GM21786 (cell line): Measurements from ENCODE around the gene TEAD1.

Source experiments
- ATAC-seq: cut with Tn5 transposase; IDR thresholded peaks from one replicate; pipeline ENCODE4 v1.9.1; 2021; ENCODE audit not compliant: unreplicated experiment

Gene TEAD1

GRCh38 chr11:12762278-12762677 is 88.1 kb downstream of the TEAD1 start:
- no peak for ATAC-seq

- ATAC-seq = no peak
These were observed 88.6 kb downstream of the TEAD1 start for GRCh38 chr11:12762696-12763324.

GRCh38 chr11:12764187-12764914 is 90.1 kb downstream of the TEAD1 start:
- ATAC-seq = no peak

- ATAC-seq = no peak
These were observed 91.2 kb downstream of the TEAD1 start for GRCh38 chr11:12765428-12765827.

GRCh38 chr11:12767027-12767426 is 92.8 kb downstream of the TEAD1 start:
- no peak for ATAC-seq

- ATAC-seq = no peak
These were observed 93.4 kb downstream of the TEAD1 start for GRCh38 chr11:12767577-12767976.

GRCh38 chr11:12768726-12769673 is 94.8 kb downstream of the TEAD1 start:
- no peak for ATAC-seq

GRCh38 chr11:12769834-12770345 is 95.7 kb downstream of the TEAD1 start:
- no peak for ATAC-seq

- no peak for ATAC-seq
These were observed 96.2 kb downstream of the TEAD1 start for GRCh38 chr11:12770435-12770834.

GRCh38 chr11:12770966-12771597 is 96.9 kb downstream of the TEAD1 start:
- no peak for ATAC-seq

DNA sequence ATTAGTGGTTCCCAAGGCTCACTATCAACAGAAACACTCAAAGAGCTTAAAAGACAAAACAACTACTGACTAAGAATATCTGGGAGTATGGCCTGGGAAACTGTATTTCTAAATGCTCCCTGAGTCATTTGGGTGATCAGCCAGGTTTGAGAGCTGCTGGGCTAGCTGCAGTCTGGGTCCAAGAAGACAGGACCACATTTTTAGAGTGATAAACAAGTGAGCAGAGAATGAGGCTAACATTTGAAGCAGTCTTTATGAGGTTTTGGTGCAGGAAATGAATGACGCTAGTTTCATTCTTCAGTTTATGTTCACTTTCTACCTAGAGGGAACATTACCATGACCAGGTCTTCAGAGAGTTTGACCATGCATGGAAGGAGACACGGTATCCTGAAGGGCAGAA is 97.7 kb downstream of the TEAD1 start:
- no peak for ATAC-seq

- ATAC-seq = no peak
These were observed 98.1 kb downstream of the TEAD1 start for GRCh38 chr11:12772324-12772723.

- no peak for ATAC-seq
These were observed 99.4 kb downstream of the TEAD1 start for GRCh38 chr11:12773591-12773990.

GRCh38 chr11:12775955-12776354 is 101.7 kb downstream of the TEAD1 start:
- ATAC-seq = no peak

DNA sequence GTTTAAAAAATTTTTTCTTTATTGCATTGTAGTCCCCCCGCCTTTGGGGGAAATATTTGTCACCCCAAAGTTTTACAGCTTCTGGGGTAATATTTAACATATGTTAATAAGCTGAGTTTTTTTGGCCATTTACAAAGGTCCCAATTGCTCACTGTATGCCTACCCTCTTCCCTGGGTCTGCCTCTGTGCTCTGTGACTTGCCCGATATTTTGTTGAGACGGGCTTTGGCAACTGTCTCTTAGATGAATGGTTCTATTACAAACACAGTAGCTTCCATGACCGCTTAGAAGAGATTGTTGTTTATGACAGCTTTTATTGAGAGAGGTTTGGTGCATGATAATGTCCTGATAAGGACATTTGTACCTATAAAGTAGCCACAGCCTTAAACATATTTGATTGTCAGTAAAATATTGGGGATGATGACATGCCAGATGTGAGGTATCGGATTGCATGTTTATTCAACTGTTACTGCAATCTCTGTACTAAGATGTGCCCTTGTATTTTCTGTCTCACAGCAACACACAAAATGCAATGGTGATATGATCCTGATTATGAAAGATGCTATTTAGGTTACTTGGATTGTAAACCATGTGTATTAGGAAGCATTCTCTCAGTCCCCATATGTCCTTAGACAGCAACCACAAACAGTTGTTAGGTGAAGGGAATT is 103.1 kb downstream of the TEAD1 start:
- ATAC-seq = no peak

DNA sequence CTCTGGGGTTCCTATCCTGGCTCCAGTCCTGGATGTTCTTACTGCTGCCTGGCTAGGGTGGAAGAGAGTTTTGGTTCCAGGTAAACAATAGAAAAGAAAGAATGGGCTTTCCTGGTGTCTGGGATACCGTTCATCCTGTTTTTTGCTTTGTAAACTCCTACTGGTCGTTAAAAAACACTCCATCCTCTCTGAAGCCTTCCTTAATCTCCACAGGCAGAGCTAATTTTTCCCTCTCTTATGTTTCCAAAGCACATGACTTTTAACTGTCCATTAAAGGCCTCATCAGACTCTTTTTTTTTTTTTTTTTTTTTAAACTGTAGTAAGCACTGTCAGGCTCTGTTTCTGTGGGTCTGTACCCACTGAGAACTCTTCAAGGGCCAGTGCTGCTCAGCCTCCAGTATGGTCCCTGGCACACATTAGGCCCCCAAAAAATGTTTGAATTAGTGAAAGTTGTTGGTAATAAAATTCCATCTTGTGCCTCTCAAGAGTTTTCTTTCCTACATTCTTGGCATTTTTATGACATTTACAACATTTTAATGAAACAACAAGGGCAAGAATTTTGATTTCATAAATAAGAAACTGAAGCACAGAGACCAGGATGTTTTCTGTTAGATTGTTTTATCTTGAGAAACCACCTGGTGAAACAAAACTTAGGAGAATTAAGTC is 104.2 kb downstream of the TEAD1 start:
- no peak for ATAC-seq

GRCh38 chr11:12783765-12784164 is 109.5 kb downstream of the TEAD1 start:
- ATAC-seq = no peak

DNA sequence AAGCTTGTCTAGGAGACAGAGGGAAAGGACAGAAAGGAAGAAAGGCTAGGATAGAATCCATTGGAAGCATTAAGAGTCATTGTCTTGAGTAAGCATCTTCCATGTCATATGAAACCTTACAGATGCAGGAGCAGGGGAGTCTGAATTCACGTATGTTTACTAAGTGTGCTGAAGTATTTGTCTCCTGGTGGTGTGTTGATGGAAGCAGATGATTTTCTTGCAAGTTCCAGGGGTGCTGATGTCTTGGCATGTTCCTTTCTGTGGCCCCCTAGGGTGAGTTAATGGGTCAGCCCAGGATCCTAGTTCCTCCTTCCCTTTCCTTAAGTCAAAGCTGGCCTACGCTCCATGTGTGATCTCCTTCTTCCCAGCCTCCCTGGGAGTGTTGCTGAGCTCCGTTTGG is 110.2 kb downstream of the TEAD1 start:
- ATAC-seq = no peak

- no peak for ATAC-seq
These were observed 110.8 kb downstream of the TEAD1 start for GRCh38 chr11:12784987-12785386.

DNA sequence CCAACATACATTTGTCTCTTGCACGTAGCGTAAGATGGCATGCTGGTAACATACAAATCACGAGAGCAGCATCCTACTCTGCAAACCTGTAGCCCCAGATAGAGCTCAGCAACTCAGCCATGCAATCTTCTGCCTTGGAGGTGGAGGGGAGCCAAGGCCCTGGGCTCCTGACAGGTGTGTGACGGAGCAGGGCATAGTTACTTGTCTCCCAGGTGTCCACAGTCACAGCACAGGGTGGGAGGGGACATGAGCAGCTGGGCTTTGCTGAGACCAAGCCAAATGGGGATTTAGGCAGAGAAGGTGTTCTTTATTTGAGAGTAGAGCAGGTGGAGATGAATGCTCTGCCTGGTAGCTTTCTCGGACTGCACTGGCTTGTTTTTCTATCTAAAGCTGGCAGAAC is 111.7 kb downstream of the TEAD1 start:
- no peak for ATAC-seq
